Measurements from ENCODE around the gene LRRC3. TPM values are rescaled to one million over a fixed set of nuclear protein-coding genes. Genes with fewer than 3 reads are reported as not detected.

The LRRC3 gene
- total and polyA plus RNA-seq, 2 of the 4 experiments (the other 2 are of a cell fraction), result under 0.01 to 0.38 TPM

- no peak overlapping the region for H3K4ac ChIP-seq (ENCODE audit: low read depth, low read length)
- no peaks in the 10 kb centered on the region for H3K9me1 ChIP-seq (ENCODE audit: insufficient read depth, low read length)
- no peak overlapping the region for H3K18ac ChIP-seq (ENCODE audit: low read depth, low read length)
- BruUV-seq (replicated peaks), result no TSS peak
- no peak overlapping the region for H2BK20ac ChIP-seq (ENCODE audit: low read depth, low read length)
- no peak overlapping the region for H3K9ac ChIP-seq (ENCODE audit: low read depth, low read length)
- ATAC-seq (ENCODE audit: low read depth) (no peak), DNase-seq (no peak)
- no peak overlapping the region for H3K14ac ChIP-seq (replicated peaks; ENCODE audit: low read depth, low read length)
- no peak overlapping the region for H2AK5ac ChIP-seq (ENCODE audit: low read depth, low read length)
- no peak overlapping the region for H3K4me3 ChIP-seq (ENCODE audit: insufficient read depth, low read depth, low read length)
- in situ Hi-C loops (cut with MboI; ENCODE audit: low sequenced_read_pairs) (no loop called here), dilution Hi-C loops (cut with HindIII; ENCODE audit: low sequenced_read_pairs, unreplicated experiment) (no loop called here), intact Hi-C loops (cut with micrococcal nuclease) (no loop called here)
- no peak overlapping the region for H3K56ac ChIP-seq (ENCODE audit: extremely low read depth, insufficient read depth, low read length)
- TF ChIP-seq BHLHE40 (IDR thresholded peaks at IDR 0.05; ENCODE audit: low read depth, low read length) (no peak), RCOR1 (IDR thresholded peaks at IDR 0.05; ENCODE audit: insufficient replicate concordance, low read length) (no peak), RFX5 (IDR thresholded peaks at IDR 0.05; ENCODE audit: low read depth, low read length) (no peak), NFE2L2 (IDR thresholded peaks at IDR 0.05; ENCODE audit: low read depth, low read length) (no peak), ELK1 (IDR thresholded peaks at IDR 0.05; ENCODE audit: borderline replicate concordance, low read depth, low read length) (no peak)
- no peak overlapping the region for H3K27ac ChIP-seq (ENCODE audit: insufficient read depth, low read length)
- H2BK15ac ChIP-seq (ENCODE audit: low read depth, low read length), result no peak overlapping the region
- H4K91ac ChIP-seq (ENCODE audit: insufficient read depth, low read depth, low read length), result no peak overlapping the region
- H2AK9ac ChIP-seq (replicated peaks; ENCODE audit: low read depth, low read length, poor library complexity), result no peak overlapping the region
- no peaks in the 10 kb centered on the region for H3K27me3 ChIP-seq (ENCODE audit: control insufficient read depth, insufficient read depth, low read length)
- H4K8ac ChIP-seq (ENCODE audit: low read depth in 2 of 2, low read length in 2 of 2), result no peak overlapping the region
- H2BK5ac ChIP-seq (ENCODE audit: low read depth, low read length, poor library complexity, severe bottlenecking), result no peak overlapping the region
- no peaks in the 10 kb centered on the region for H4K20me1 ChIP-seq (ENCODE audit: insufficient read depth, low read length)
- H3K36me3 ChIP-seq (ENCODE audit: control insufficient read depth, insufficient read depth, low read length), result no peaks in the 10 kb centered on the region
- peaks cover 2% of the 10 kb centered on the region; the same call in 1 of the 2 replicates for H3K9me3 ChIP-seq (ENCODE audit: control insufficient read depth, insufficient read depth, low read length)
- POLR2A ChIA-PET (ENCODE audit: unreplicated experiment), result no interaction called here
- no peak overlapping the region for H4K5ac ChIP-seq (ENCODE audit: low read depth, low read length)
- no peaks in the 10 kb centered on the region for H3K4me1 ChIP-seq (ENCODE audit: control insufficient read depth, insufficient read depth, low read length)
- H2AFZ ChIP-seq (replicated peaks; ENCODE audit: low read length, poor library complexity), result no peak overlapping the region
- WGBS, 2 experiments (ENCODE audit: extremely low coverage in 2 of 2, insufficient read length in 1 of 2), result 87% methylated on average over 32 of the region's 36 CpGs; no CpG with 5 or more reads in 1 of the 2 experiments
- CTCF ChIA-PET, result no interaction called here
- no peak overlapping the region for H2BK120ac ChIP-seq (ENCODE audit: low read depth, low read length)
- H3K79me1 ChIP-seq (ENCODE audit: low read depth in 1 of 2, low read length in 2 of 2), result no peaks in the 10 kb centered on the region
- no peak overlapping the region for H3K4me2 ChIP-seq (ENCODE audit: low read depth, low read length)
- no peak overlapping the region for H3K23ac ChIP-seq (ENCODE audit: low read depth, low read length)
Measured at GRCh38 chr21:44466996-44467858, 11.9 kb downstream of the LRRC3 start.

Data from IMR-90 (cell line).